K562 (cell line): Measurements from ENCODE around the gene WIPF3.

Experiments used
- KDM1A ChIP-seq, 2 experiments: fragments of 450-650 bp; IDR thresholded peaks; 2 replicates each; pipeline ENCODE4 v1.6.1; 2016; ENCODE audit warnings: mild to moderate bottlenecking in 2 of 2
- PKNOX1 ChIP-seq: fragments of 450-650 bp; IDR thresholded peaks from 2 replicates; pipeline ENCODE4 v1.6.1; 2016
- TBP ChIP-seq: optimal IDR thresholded peaks from 2 replicates; pipeline ENCODE3; 2011; ENCODE audit warnings: low read depth, low read length, improper control_type of control experiment
- ZBTB8A ChIP-seq: fragments of 450-650 bp; IDR thresholded peaks from 2 replicates; pipeline ENCODE4 v1.6.1; 2018; ENCODE audit warnings: mild to moderate bottlenecking, moderate library complexity; ENCODE audit not compliant: partially characterized antibody
- ZNF175 ChIP-seq: fragments of 200-800 bp; sonication (Bioruptor generic); IDR thresholded peaks from 2 replicates; pipeline ENCODE4 v1.6.1; 2016; ENCODE audit warnings: low read depth, mild to moderate bottlenecking, missing genetic modification characterization, missing compliant biosample characterization

GRCh38 chr7:29955799-29956486, 149.6 kb downstream of the WIPF3 start:
- TF ChIP-seq KDM1A (IDR thresholded peaks at IDR 0.05), result no peak
- TF ChIP-seq PKNOX1, result no peak
- TF ChIP-seq TBP, result no peak
- TF ChIP-seq ZBTB8A, result no peak
- no peak for TF ChIP-seq ZNF175 (CRISPR knock-in tag)
